HL-60/S4 treated with phorbol 12-myristate 13-acetate at 8.2 ng/mL for 4 days and 3 days (cell line): ENCODE data around the gene FXYD6.

ENCODE experiments used
- in situ Hi-C: fragments of 300-500 bp; cut with MboI; formaldehyde crosslinking; loops from 2 replicates; pipeline ENCODE4 v1.15.0; 2022; ENCODE audit warnings: low sequenced_read_pairs

Gene FXYD6

GRCh38 chr11:117796872-117797529 is 79.5 kb downstream of the FXYD6 start, which contains the start of gene DSCAML1:
DSCAML1 (minus strand) TSS chr11:117797216; CDS start chr11:117797079, 137 bp downstream.
- in situ Hi-C loops, result loop anchor here (25.0 kb wide), 1 partner anchor 360 kb away; no protein-coding TSS in a partner anchor

DNA sequence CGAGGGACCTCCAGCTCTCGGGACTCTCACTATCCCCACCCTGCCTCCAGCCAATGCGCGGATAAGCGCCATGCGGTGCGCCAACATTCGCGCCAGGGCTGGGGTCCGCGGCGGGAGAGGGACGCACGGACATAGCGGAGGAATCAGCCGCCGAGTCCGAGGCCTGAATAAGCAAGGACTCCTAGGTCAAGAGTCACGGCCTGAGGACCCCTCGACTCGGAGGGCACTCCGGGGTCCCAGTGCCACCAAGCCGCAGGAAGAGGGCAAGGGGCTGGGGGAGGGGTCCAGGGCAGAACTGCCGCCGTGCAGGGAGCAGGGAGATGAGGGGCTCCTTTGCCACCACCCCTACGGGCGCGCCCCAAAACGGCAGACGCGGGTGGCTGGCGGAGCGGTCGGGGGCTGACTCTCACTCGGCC is 80.0 kb downstream of the FXYD6 start:
- in situ Hi-C loops, result loop anchor here (25.0 kb wide), 1 partner anchor 359 kb away; no protein-coding TSS in a partner anchor

GRCh38 chr11:117795638-117796455 is 80.6 kb downstream of the FXYD6 start:
- in situ Hi-C loops, result loop anchor here (25.0 kb wide), 1 partner anchor 359 kb away; no protein-coding TSS in a partner anchor

- in situ Hi-C loops, result loop anchor here (25.0 kb wide), 1 partner anchor 358 kb away; no protein-coding TSS in a partner anchor
Observed at GRCh38 chr11:117794772-117795629, 81.5 kb downstream of the FXYD6 start.

DNA sequence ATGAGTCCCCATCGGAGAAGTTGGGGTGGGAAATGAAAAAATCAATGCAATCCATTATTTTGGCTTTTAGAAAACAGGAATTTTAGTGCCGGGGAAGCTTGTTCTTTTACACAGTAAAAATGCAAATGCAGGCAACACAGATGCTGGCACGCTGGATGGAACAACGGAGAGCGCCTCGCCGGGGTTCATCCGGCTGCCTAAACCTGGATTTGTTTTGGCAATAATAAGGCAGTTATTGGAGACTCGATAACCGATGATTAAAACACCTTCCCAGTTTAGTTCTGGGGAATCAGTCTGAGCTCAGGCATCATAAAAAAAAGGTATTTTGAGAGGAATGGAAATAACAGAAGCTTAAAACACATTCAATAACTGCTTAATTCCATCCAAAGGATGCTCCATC is 82.3 kb downstream of the FXYD6 start:
- in situ Hi-C loops, result loop anchor here (25.0 kb wide), 1 partner anchor 357 kb away; no protein-coding TSS in a partner anchor

DNA sequence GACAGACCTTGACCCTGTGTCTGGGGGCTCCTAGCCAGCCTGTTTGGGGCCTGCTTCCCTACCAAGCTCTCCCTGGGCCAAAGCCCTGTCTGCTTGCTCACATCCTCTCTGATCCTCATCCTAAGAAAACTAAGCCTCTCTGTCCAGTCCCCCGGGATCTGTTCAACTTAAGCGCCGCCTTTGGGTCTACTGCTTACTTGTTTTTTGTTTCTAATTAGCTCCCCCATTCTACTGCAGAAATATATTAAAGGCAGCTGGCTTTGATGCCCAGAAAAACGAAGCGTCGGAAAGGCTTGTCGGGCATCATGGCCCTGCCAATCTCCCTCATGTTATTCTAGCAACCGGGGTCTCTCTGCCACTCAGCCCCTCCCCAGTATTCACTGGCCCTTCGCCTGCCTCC is 82.9 kb downstream of the FXYD6 start:
- in situ Hi-C loops, result loop anchor here (25.0 kb wide), 1 partner anchor 356 kb away; no protein-coding TSS in a partner anchor

GRCh38 chr11:117792992-117793391 is 83.5 kb downstream of the FXYD6 start:
- in situ Hi-C loops, result loop anchor here (25.0 kb wide), 1 partner anchor 356 kb away; no protein-coding TSS in a partner anchor

GRCh38 chr11:117792241-117792640 is 84.2 kb downstream of the FXYD6 start:
- in situ Hi-C loops, result loop anchor here (25.0 kb wide), 1 partner anchor 355 kb away; no protein-coding TSS in a partner anchor

GRCh38 chr11:117790279-117790678 is 86.2 kb downstream of the FXYD6 start:
- in situ Hi-C loops, result loop anchor here (25.0 kb wide), 1 partner anchor 353 kb away; no protein-coding TSS in a partner anchor

DNA sequence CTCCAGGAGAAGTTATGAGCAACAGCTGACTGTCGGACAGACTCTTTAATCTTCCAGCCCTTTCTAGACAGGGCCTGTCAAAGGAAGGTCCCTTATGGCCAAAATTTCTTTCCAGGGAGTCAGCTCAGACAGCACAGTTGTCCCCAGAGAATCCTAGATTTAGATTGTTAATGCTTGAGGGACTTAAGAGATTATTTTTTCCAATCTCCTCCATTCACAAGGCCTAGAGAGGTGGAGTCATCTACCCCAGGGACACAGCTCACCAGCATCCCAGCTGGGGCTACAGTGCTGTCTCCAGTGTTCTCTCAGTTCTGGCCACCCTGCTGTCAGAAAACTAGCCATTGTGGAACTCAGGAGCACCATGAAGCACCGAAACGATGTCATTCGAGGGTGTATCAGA is 87.2 kb downstream of the FXYD6 start:
- in situ Hi-C loops, result loop anchor here (25.0 kb wide), 1 partner anchor 352 kb away; no protein-coding TSS in a partner anchor
